ENCODE results near the gene PDE2A. TPM values are rescaled to one million over a fixed set of nuclear protein-coding genes. Genes with fewer than 3 reads are reported as not detected.

The PDE2A gene
- total RNA-seq, 2 donors from 2014 or later = 3.7 to 13.3 TPM

DNA sequence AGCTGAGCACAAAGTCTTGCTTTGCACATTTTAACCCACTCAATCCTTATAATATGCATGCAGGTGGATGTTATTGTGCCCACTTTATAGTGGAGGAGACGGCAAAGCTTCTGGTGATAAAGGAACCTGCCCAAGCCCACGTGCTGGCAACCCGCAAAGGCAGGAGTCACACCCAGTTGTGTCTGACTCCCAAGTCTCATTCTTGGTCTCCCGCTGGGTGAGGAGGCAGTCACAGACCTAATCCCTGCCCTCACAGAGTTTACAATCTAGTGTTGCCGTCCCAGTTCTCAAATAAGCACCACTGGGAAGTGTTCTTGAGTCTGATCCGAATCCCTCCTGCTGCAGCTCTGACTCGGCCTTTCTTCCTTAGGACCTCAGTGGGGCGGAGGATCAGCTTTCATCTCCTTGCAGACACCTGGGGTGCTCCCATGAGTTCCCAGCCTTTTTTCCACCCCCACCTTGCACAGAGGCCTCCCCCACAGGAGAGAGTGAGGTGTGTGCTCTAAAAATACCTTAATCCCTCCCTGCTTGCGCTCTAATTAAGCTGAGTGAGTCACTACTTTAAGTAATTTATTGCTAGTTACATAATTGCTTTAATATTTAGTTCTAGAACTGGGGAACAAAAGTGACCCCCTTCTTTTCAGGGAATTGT is 15.1 kb downstream of the PDE2A start:
- Mint-ChIP-seq H3K4me3 (no peak overlapping the region), H3K9me3 (no peaks in the 10 kb centered on the region), H3K36me3 (ENCODE audit: low read depth) (no peaks in the 10 kb centered on the region), H3K27me3 (ENCODE audit: insufficient read depth) (no peaks in the 10 kb centered on the region), H3K27ac (no peak overlapping the region), H3K4me1 (peaks cover 26% of the 10 kb centered on the region)
- Histone ChIP-seq H3K9me3 (ENCODE audit: control insufficient read depth, low read length) (no peaks in the 10 kb centered on the region), H3K27ac (ENCODE audit: low read depth, low read length) (no peak overlapping the region), H3K27me3 (ENCODE audit: control insufficient read depth, insufficient read depth, low read length, poor library complexity, severe bottlenecking) (no peaks in the 10 kb centered on the region), H3K4me1 (ENCODE audit: control insufficient read depth, insufficient read depth, low read length) (no peaks in the 10 kb centered on the region), H3K36me3 (ENCODE audit: control insufficient read depth, insufficient read depth, low read length) (no peaks in the 10 kb centered on the region), H3K9ac (ENCODE audit: extremely low read depth, low read length, poor library complexity, severe bottlenecking) (no peak overlapping the region), H3K4me3 (ENCODE audit: low read length) (no peak overlapping the region)
- WGBS, 2 experiments (ENCODE audit: insufficient coverage in 1 of 2, insufficient read length in 1 of 2) = 86 to 93% methylated on average over 8 of the region's 9 CpGs
- no peak for DNase-seq
- TF ChIP-seq, protein P1, sequence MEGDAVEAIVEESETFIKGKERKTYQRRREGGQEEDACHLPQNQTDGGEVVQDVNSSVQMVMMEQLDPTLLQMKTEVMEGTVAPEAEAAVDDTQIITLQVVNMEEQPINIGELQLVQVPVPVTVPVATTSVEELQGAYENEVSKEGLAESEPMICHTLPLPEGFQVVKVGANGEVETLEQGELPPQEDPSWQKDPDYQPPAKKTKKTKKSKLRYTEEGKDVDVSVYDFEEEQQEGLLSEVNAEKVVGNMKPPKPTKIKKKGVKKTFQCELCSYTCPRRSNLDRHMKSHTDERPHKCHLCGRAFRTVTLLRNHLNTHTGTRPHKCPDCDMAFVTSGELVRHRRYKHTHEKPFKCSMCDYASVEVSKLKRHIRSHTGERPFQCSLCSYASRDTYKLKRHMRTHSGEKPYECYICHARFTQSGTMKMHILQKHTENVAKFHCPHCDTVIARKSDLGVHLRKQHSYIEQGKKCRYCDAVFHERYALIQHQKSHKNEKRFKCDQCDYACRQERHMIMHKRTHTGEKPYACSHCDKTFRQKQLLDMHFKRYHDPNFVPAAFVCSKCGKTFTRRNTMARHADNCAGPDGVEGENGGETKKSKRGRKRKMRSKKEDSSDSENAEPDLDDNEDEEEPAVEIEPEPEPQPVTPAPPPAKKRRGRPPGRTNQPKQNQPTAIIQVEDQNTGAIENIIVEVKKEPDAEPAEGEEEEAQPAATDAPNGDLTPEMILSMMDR (conservative IDR thresholded peaks at IDR 0.05) = no peak

DNA sequence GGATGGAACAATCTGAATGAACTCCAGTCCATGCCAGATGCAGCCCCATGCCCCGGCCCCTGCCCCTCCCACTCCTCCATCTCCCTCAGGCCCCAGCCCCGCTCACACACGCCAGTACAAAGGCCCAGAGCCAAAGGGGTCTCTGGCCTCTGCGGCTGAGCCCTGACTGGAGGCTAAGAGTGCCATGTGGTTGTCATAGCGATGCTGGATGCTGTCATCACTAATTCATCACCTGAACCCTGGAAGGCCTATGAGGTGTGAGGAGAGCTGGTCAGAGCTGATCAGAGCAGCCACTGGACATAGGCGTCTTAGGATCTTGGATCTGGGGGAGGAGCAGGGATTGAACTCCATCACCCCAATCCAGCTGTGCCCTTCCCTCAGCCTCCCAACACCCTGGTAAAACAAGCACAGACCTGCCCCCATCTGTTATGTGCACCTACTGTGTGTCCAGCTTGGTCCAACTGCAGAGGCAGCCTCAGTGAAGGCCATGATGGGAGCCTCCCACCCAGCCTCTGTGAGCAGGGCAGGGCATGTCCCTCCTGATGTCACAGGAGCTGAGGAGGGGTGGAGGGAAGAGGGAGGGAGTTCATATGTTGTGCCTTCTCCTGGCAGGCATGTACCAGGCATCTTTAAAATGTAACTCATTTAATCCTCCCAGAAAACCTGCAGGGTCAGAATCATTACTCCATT is 16.7 kb downstream of the PDE2A start:
- 60 to 80% methylated on average over 1 to 6 of the region's 6 CpGs for WGBS, 2 experiments (ENCODE audit: insufficient coverage in 1 of 2, insufficient read length in 1 of 2)
- H3K4me1 ChIP-seq (ENCODE audit: control insufficient read depth, insufficient read depth, low read length) = peaks cover 3% of the 10 kb centered on the region
- H3K27me3 ChIP-seq (ENCODE audit: control insufficient read depth, insufficient read depth, low read length, poor library complexity, severe bottlenecking) = no peaks in the 10 kb centered on the region
- H3K27ac ChIP-seq (ENCODE audit: low read depth, low read length) = peak overlapping the region; percentile 86
- H3K4me3 ChIP-seq (ENCODE audit: low read length) = no peak overlapping the region
- H3K36me3 ChIP-seq (ENCODE audit: control insufficient read depth, insufficient read depth, low read length) = no peaks in the 10 kb centered on the region
- H3K9me3 ChIP-seq (ENCODE audit: control insufficient read depth, low read length) = no peaks in the 10 kb centered on the region
- Mint-ChIP-seq H3K9me3 (no peaks in the 10 kb centered on the region), H3K4me3 (no peak overlapping the region), H3K27me3 (ENCODE audit: insufficient read depth) (no peaks in the 10 kb centered on the region), H3K27ac (no peak overlapping the region), H3K4me1 (peaks cover 24% of the 10 kb centered on the region), H3K36me3 (ENCODE audit: low read depth) (no peaks in the 10 kb centered on the region)
- H3K9ac ChIP-seq (ENCODE audit: extremely low read depth, low read length, poor library complexity, severe bottlenecking) = no peak overlapping the region
- no peak for DNase-seq
- TF ChIP-seq, protein P1 (conservative IDR thresholded peaks at IDR 0.05) = no peak

DNA sequence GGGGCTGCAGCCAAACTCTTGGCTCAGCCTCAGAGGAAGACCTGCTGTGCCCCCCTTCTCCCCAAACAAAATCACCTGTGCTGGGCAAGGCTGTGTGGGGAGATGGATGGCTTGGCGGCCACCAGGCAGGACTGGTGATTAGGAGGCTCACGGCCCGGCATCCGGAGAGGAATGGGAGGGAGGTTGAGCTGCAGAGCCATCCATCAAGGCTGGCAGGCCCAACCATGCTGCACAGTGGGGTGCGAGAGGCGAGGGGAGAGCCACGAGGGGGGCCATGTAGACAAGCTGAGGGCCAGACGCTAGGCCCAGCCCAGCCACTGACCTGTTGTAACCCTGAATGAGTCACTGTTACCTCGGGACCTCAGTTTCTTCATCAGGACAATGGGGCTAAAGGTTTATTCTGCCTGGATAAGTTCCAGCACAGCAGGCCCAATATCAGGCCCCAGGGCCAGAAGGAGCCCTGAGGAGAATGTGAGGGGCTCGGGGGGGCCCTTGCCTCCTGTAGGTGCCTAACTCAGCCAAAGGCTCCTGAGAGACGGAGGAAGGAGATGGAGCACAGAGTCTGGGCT is 18.2 kb downstream of the PDE2A start:
- H3K9me3 ChIP-seq (ENCODE audit: control insufficient read depth, low read length) = no peaks in the 10 kb centered on the region
- H3K4me1 ChIP-seq (ENCODE audit: control insufficient read depth, insufficient read depth, low read length) = peaks cover 3% of the 10 kb centered on the region
- WGBS, 2 experiments (ENCODE audit: insufficient coverage in 1 of 2, insufficient read length in 1 of 2) = 78 to 82% methylated on average over 5 to 11 of the region's 11 CpGs
- no peak overlapping the region for H3K4me3 ChIP-seq (ENCODE audit: low read length)
- TF ChIP-seq, protein P1 (conservative IDR thresholded peaks at IDR 0.05) = no peak
- Mint-ChIP-seq H3K27ac (no peak overlapping the region), H3K4me3 (no peak overlapping the region), H3K4me1 (peaks cover 11% of the 10 kb centered on the region), H3K9me3 (no peaks in the 10 kb centered on the region), H3K36me3 (ENCODE audit: low read depth) (no peaks in the 10 kb centered on the region), H3K27me3 (ENCODE audit: insufficient read depth) (no peaks in the 10 kb centered on the region)
- H3K27me3 ChIP-seq (ENCODE audit: control insufficient read depth, insufficient read depth, low read length, poor library complexity, severe bottlenecking) = no peaks in the 10 kb centered on the region
- DNase-seq = no peak
- H3K9ac ChIP-seq (ENCODE audit: extremely low read depth, low read length, poor library complexity, severe bottlenecking) = no peak overlapping the region
- peak overlapping the region; percentile 86 for H3K27ac ChIP-seq (ENCODE audit: low read depth, low read length)
- no peaks in the 10 kb centered on the region for H3K36me3 ChIP-seq (ENCODE audit: control insufficient read depth, insufficient read depth, low read length)

Measured in endodermal cell (in vitro differentiated cells).